ENCODE measurements around the gene CCDC192. TPM values are rescaled to one million over a fixed set of nuclear protein-coding genes. Genes with fewer than 3 reads are reported as not detected.

Gene CCDC192
- total RNA-seq, 2 donors from 2014 or later = not detected

DNA sequence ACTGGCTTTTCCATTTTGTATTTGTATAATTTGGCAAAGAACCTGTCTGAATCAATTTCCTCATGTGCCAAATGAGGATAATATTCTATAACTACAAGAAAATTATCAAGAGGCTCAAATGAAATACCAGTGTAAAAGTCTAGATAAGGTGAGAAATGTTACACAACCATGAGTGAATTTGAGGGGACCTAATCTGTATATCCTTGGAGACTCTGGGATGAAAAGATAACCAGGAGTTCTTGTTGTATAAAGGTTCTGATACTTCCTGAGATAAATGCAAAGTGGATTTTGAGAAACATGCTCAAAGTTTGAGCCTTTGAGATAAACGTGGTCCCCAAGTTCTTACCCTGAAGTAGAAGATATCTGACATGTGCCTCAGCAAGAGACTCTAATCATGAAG lies 260.0 kb downstream of the CCDC192 start:
- Histone ChIP-seq H3K27me3 (replicated peaks; ENCODE audit: insufficient read depth) (no peaks in the 10 kb centered on the region), H3K4me1 (ENCODE audit: control insufficient read depth in 1 of 2, low read depth in 2 of 2) (peaks cover 0 to 15% of the 10 kb centered on the region in 2 donors), H3K4me3 (no peak overlapping the region), H3K9me3 (no peaks in the 10 kb centered on the region), H3K36me3 (no peaks in the 10 kb centered on the region), H3K27ac (no peak overlapping the region)
- TF ChIP-seq CTCF (IDR thresholded peaks at IDR 0.05) = no peak
- ATAC-seq (ENCODE audit: insufficient number of reproducible peaks, low FRiP score, low read depth) = no peak
- DNase-seq (ENCODE audit: low spot score) = no peak

- Histone ChIP-seq H3K9me3 (no peaks in the 10 kb centered on the region), H3K27me3 (replicated peaks; ENCODE audit: insufficient read depth) (no peaks in the 10 kb centered on the region), H3K4me3 (no peak overlapping the region), H3K36me3 (no peaks in the 10 kb centered on the region), H3K4me1 (ENCODE audit: control insufficient read depth in 1 of 2, low read depth in 2 of 2) (peaks cover 0 to 15% of the 10 kb centered on the region in 2 donors), H3K27ac (no peak overlapping the region)
- no peak for ATAC-seq (ENCODE audit: insufficient number of reproducible peaks, low FRiP score, low read depth)
- no peak for DNase-seq (ENCODE audit: low spot score)
- TF ChIP-seq CTCF (IDR thresholded peaks at IDR 0.05) = no peak
These were observed 260.7 kb downstream of the CCDC192 start for GRCh38 chr5:127963931-127964330.

DNA sequence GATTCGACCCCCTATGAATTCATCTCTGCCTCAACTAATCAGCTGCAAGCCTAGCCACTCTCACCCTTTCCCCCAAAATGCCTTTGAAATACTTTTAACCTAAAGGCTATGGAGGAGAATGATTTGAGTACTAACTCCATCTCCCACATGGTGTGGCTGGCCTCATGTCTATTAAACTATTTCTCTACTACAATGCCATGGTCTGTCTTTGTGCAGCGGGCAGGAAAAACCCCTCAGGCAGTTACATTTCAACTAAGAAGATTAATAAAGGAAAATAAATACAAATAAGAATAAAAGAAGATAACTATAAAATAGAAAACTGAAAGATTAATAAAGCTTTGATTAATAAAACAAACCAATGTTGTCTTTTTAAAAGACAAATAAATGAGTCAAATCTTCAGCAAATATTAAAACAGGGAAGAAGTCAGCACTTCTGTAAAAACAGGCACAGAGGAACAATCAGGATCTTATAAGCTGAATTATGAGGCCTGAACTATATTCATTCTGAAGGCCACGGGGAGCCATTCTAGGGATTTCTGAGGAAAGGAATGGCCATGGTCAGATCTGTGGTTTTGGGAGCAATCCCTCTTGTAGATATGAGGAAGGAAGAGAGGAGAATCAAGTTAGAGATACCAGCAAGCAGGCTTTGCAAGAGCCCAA lies 264.3 kb downstream of the CCDC192 start:
- Histone ChIP-seq H3K9me3 (no peaks in the 10 kb centered on the region), H3K27ac (no peak overlapping the region), H3K27me3 (replicated peaks; ENCODE audit: insufficient read depth) (no peaks in the 10 kb centered on the region), H3K4me3 (no peak overlapping the region), H3K36me3 (no peaks in the 10 kb centered on the region), H3K4me1 (ENCODE audit: control insufficient read depth in 1 of 2, low read depth in 2 of 2) (no peaks in the 10 kb centered on the region)
- ATAC-seq (ENCODE audit: insufficient number of reproducible peaks, low FRiP score, low read depth) (no peak), DNase-seq (ENCODE audit: low spot score) (no peak)
- TF ChIP-seq CTCF (IDR thresholded peaks at IDR 0.05) = no peak

DNA sequence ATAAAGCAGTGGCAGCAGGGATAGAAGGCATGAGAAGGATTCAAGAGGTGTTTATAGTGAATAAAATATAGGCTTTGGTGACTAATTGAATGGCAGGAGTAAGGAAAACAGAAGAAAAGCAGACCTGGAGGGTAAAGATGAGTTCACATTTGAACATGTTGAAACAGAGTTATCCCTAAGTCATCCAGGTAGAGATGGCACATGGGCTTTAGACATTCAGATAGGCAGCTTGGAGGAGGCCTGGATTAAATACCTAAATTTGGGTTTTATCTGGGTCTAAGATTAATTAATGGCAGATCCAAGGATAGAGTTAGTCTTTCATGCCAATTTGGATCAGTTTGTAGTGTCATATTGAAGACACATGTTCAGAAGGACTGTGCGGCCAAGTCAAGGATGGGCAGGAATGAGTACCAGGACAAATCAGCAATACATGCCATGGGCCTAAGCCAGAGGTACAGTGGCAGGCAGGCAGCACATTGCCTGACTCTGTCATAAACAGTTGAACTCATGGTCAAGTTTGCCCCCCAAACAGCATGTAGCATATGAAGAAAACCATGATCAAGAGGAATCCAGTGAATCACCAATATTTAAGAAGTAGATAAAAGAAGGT lies 264.9 kb downstream of the CCDC192 start:
- H3K4me3 ChIP-seq = no peak overlapping the region
- DNase-seq (ENCODE audit: low spot score) = no peak
- H3K27me3 ChIP-seq (replicated peaks; ENCODE audit: insufficient read depth) = no peaks in the 10 kb centered on the region
- H3K9me3 ChIP-seq = no peaks in the 10 kb centered on the region
- H3K27ac ChIP-seq = no peak overlapping the region
- no peaks in the 10 kb centered on the region for H3K4me1 ChIP-seq (ENCODE audit: control insufficient read depth in 1 of 2, low read depth in 2 of 2)
- ATAC-seq (ENCODE audit: insufficient number of reproducible peaks, low FRiP score, low read depth) = no peak
- no peak for TF ChIP-seq CTCF (IDR thresholded peaks at IDR 0.05)
- no peaks in the 10 kb centered on the region for H3K36me3 ChIP-seq

GRCh38 chr5:127969002-127969401 lies 265.8 kb downstream of the CCDC192 start:
- no peak for TF ChIP-seq CTCF (IDR thresholded peaks at IDR 0.05)
- Histone ChIP-seq H3K4me1 (ENCODE audit: control insufficient read depth in 1 of 2, low read depth in 2 of 2) (no peaks in the 10 kb centered on the region), H3K27me3 (replicated peaks; ENCODE audit: insufficient read depth) (no peaks in the 10 kb centered on the region), H3K9me3 (no peaks in the 10 kb centered on the region), H3K36me3 (no peaks in the 10 kb centered on the region), H3K27ac (no peak overlapping the region), H3K4me3 (no peak overlapping the region)
- DNase-seq (ENCODE audit: low spot score) (no peak), ATAC-seq (ENCODE audit: insufficient number of reproducible peaks, low FRiP score, low read depth) (no peak)
